Testis (tissue), 3 donors: ENCODE data around the gene KANK2. TPM values are rescaled to one million over a fixed set of nuclear protein-coding genes. Genes with fewer than 3 reads are reported as not detected.

Experiments used
- DNase-seq: peaks from one replicate; pipeline ENCODE4 v3.0.0-alpha.2; 2019
- H3K27ac ChIP-seq, 2 donors: fragments of 200-600 bp; sonication (generic); one replicate each; pipeline ENCODE4 v1.5.1; 2019
- H3K27me3 ChIP-seq: fragments of 200-600 bp; sonication (generic); one replicate; pipeline ENCODE4 v1.5.1; 2019
- H3K36me3 ChIP-seq: fragments of 200-600 bp; sonication (generic); one replicate; pipeline ENCODE4 v1.5.1; 2017; ENCODE audit warnings: low read depth; ENCODE audit errors: missing control alignments
- H3K4me1 ChIP-seq: fragments of 200-600 bp; sonication (generic); one replicate; pipeline ENCODE4 v1.5.1; 2019
- H3K4me3 ChIP-seq, 2 donors: fragments of 200-600 bp; sonication (generic); one replicate each; pipeline ENCODE4 v1.5.1; 2017 to 2019
- H3K9me3 ChIP-seq: fragments of 200-600 bp; sonication (generic); one replicate; pipeline ENCODE4 v1.5.1; 2017
- CTCF ChIP-seq, 3 experiments: fragments of 450-650 bp in 2 of 3; fragments of 200-600 bp in 1 of 3; sonication (generic) in 1 of 3; IDR thresholded peaks; one replicate each; pipeline ENCODE4 v1.5.1; 2016 to 2019; ENCODE audit warnings: antibody characterized with exemption in 3 of 3, mild to moderate bottlenecking in 2 of 3, moderate library complexity in 1 of 3
- POLR2A ChIP-seq: fragments of 450-650 bp; IDR thresholded peaks from one replicate; pipeline ENCODE4 v1.6.1; 2017; ENCODE audit warnings: antibody characterized with exemption, mild to moderate bottlenecking, moderate library complexity
- WGBS, 2 donors: methylation state at CpG; one replicate each; pipeline ENCODE4 v1.1.5; 2018; 5-methylcytosine and 5-hydroxymethylcytosine counted together
- intact Hi-C: fragments of 100-400 bp; cut with DNase I; formaldehyde crosslinking; loops from one replicate; pipeline ENCODE4 v1.15.1; 2023; ENCODE audit warnings: low total_unique reads
- polyA plus RNA-seq: library from polyadenylated mRNA; stranded (reverse); fragments of 350-450 nt; fragmentation: Illumina TruSeq; extraction: RNeasy Lipid Tissue Mini Kit (QIAGEN cat#74804); gene quantifications from one replicate; pipeline ENCODE4 v1.2.3, GENCODE V29; 2014; ENCODE audit warnings: low read depth, low replicate concordance; ENCODE audit not compliant: insufficient read depth
- total RNA-seq, 2 donors: library from RNA; depleted of rRNA; stranded (reverse); fragments of >200 nt; gene quantifications; one replicate each; pipeline ENCODE4 v1.2.3, GENCODE V29; 2016

The KANK2 gene
- total and polyA plus RNA-seq, 3 donors from 2014 or later = 77.7 to 161 (median 98.9) TPM

GRCh38 chr19:11200015-11200574 lies 2.8 kb upstream of the KANK2 start:
- no peak for DNase-seq
- peaks cover 34% of the 10 kb centered on the region for H3K4me1 ChIP-seq
- intact Hi-C loops = loop anchor here (5.0 kb wide), 1 partner anchor 163 kb away; no protein-coding TSS in a partner anchor
- H3K4me3 ChIP-seq = no peak overlapping the region
- H3K27me3 ChIP-seq = no peaks in the 10 kb centered on the region
- H3K27ac ChIP-seq = no peak overlapping the region
- no peaks in the 10 kb centered on the region for H3K36me3 ChIP-seq
- WGBS, 2 donors = 89% methylated on average over 15 of the region's 15 CpGs
- no peaks in the 10 kb centered on the region for H3K9me3 ChIP-seq
- no peak for TF ChIP-seq POLR2A
- no peak for TF ChIP-seq CTCF (IDR thresholded peaks at IDR 0.05)

GRCh38 chr19:11199517-11199916 lies 2.2 kb upstream of the KANK2 start:
- peak overlapping the region in 1 of 2 donors; percentile 95 for H3K27ac ChIP-seq
- intact Hi-C loops = loop anchor here (2.0 kb wide), 1 partner anchor 37 kb away; no protein-coding TSS in a partner anchor
- no peaks in the 10 kb centered on the region for H3K27me3 ChIP-seq
- no peak for TF ChIP-seq CTCF (IDR thresholded peaks at IDR 0.05)
- TF ChIP-seq POLR2A = no peak
- no peak overlapping the region for H3K4me3 ChIP-seq
- WGBS, 2 donors = 78 to 92% methylated on average over 5 of the region's 5 CpGs
- H3K9me3 ChIP-seq = no peaks in the 10 kb centered on the region
- peaks cover 34% of the 10 kb centered on the region for H3K4me1 ChIP-seq
- no peaks in the 10 kb centered on the region for H3K36me3 ChIP-seq
- DNase-seq = no peak

- DNase-seq = no peak
- intact Hi-C loops = loop anchor here (2.0 kb wide), 1 partner anchor 36 kb away; no protein-coding TSS in a partner anchor
- no peaks in the 10 kb centered on the region for H3K9me3 ChIP-seq
- H3K27me3 ChIP-seq = no peaks in the 10 kb centered on the region
- peak overlapping the region in 1 of 2 donors; percentile 95 for H3K27ac ChIP-seq
- WGBS, 2 donors = 64 to 68% methylated on average over 7 of the region's 7 CpGs
- no peak for TF ChIP-seq POLR2A
- TF ChIP-seq CTCF (IDR thresholded peaks at IDR 0.05) = no peak
- H3K36me3 ChIP-seq = no peaks in the 10 kb centered on the region
- peaks cover 28% of the 10 kb centered on the region for H3K4me1 ChIP-seq
- H3K4me3 ChIP-seq = no peak overlapping the region
These were observed 1.6 kb upstream of the KANK2 start for GRCh38 chr19:11198769-11199424.

- no peaks in the 10 kb centered on the region for H3K9me3 ChIP-seq
- no peaks in the 10 kb centered on the region for H3K36me3 ChIP-seq
- H3K4me3 ChIP-seq = peak overlapping the region; percentile 69 to 79
- intact Hi-C loops = loop anchor here (2.0 kb wide), 1 partner anchor 35 kb away; no protein-coding TSS in a partner anchor
- WGBS, 2 donors = 51 to 53% methylated on average over 7 of the region's 7 CpGs
- peak overlapping the region; percentile 47 to 95 for H3K27ac ChIP-seq
- DNase-seq = no peak
- TF ChIP-seq POLR2A (no peak), CTCF (IDR thresholded peaks at IDR 0.05) (no peak)
- H3K27me3 ChIP-seq = no peaks in the 10 kb centered on the region
- H3K4me1 ChIP-seq = peaks cover 21% of the 10 kb centered on the region
These were observed 810 bp upstream of the KANK2 start for GRCh38 chr19:11198175-11198534.
